HL-60/S4 treated with phorbol 12-myristate 13-acetate at 8.2 ng/mL for 4 days and 3 days (cell line): ENCODE measurements around the gene CHSY1.

Source experiments
- in situ Hi-C: fragments of 300-500 bp; cut with MboI; formaldehyde crosslinking; loops from 2 replicates; pipeline ENCODE4 v1.15.0; 2022; ENCODE audit warnings: low sequenced_read_pairs

CHSY1 gene

GRCh38 chr15:101192081-101192480 is 59.8 kb downstream of the CHSY1 start:
- in situ Hi-C loops, result no loop called here

GRCh38 chr15:101191242-101191641 is 60.6 kb downstream of the CHSY1 start:
- in situ Hi-C loops, result no loop called here

GRCh38 chr15:101190092-101190595 is 61.7 kb downstream of the CHSY1 start:
- in situ Hi-C loops, result no loop called here

GRCh38 chr15:101189409-101190091 is 62.3 kb downstream of the CHSY1 start:
- in situ Hi-C loops, result no loop called here

GRCh38 chr15:101188637-101189408 is 63.0 kb downstream of the CHSY1 start:
- in situ Hi-C loops, result no loop called here

GRCh38 chr15:101187820-101188636 is 63.8 kb downstream of the CHSY1 start:
- in situ Hi-C loops, result no loop called here

DNA sequence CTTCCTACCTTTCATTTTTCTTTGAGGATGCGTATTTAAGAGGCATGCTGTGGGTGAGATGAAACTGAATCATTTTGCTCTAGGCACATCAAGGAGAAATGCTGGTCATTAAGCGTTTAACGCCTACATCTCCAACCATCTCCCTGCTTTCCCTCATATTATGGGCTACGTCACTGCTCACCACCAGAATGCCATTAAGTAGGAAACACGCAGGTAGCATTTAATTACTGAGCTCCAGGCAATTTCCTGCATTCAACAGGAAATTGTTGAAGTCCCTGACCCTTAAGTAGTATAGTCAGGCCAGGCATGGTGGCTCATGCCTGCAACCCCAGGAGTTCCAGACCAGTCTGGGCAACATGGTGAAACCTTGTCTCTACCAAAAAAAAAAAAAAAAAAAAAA is 66.1 kb downstream of the CHSY1 start:
- in situ Hi-C loops, result no loop called here

- in situ Hi-C loops, result no loop called here
These were observed 66.5 kb downstream of the CHSY1 start for GRCh38 chr15:101185336-101185735.

DNA sequence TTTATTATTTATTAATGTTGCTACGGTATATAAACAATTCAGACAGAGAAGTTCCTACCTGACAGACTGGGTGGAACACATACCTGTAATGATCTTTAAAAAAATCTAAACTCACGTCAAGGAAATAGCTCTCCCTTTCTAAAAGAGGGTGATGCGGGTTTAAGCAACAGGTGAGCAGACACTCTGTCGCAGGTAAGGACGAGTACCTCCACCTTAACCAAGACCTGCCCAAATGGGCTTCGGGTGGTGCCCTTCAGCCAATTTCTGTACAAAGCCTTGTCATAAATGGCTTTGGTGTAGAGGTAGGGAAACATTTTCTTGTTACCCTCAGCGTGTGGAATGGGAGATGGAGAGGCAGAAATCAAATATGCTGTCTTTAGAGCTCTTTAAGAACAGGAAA is 67.0 kb downstream of the CHSY1 start:
- in situ Hi-C loops, result no loop called here

GRCh38 chr15:101183931-101184305 is 67.9 kb downstream of the CHSY1 start:
- in situ Hi-C loops, result no loop called here

- in situ Hi-C loops, result no loop called here
These were observed 68.5 kb downstream of the CHSY1 start for GRCh38 chr15:101183226-101183930.

- in situ Hi-C loops, result no loop called here
These were observed 69.6 kb downstream of the CHSY1 start for GRCh38 chr15:101182215-101182614.

GRCh38 chr15:101181349-101181748 is 70.5 kb downstream of the CHSY1 start:
- in situ Hi-C loops, result no loop called here

DNA sequence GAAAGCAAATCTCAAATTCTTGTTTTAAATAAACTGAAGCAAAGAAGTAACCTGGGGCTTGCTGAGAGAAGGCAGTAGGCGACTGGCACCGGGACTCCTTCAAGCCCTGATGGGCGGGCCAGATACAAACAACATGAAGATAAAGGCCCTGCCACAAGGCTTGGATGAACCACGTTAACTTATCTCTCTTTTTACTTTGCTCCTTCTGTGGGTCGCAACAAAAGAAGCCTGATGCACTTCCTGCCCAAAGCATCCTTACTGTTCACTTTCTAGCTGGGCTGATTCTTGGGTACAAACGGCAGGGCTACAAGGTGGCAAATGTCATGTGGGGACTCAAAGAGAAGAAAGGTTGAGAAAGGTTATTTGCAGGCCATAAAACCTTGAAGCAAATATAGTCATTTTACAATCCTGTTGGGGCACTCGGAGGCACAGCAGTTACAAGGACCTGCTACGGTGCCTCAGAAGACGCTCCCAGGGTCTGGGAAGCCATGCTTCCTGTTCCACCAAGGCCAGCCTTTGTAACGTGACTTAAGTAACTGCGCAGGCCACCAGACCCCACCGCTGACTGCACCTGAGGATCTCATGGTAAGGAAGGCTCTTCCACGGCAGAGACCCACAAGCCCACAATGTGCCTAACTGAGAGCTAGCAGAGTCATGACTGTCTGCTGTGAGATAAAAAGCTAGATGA is 71.1 kb downstream of the CHSY1 start:
- in situ Hi-C loops, result no loop called here

- in situ Hi-C loops, result loop anchor here (10.0 kb wide), 1 partner anchor 65 kb away; no protein-coding TSS in a partner anchor
These were observed 72.3 kb downstream of the CHSY1 start for GRCh38 chr15:101179341-101180153.

DNA sequence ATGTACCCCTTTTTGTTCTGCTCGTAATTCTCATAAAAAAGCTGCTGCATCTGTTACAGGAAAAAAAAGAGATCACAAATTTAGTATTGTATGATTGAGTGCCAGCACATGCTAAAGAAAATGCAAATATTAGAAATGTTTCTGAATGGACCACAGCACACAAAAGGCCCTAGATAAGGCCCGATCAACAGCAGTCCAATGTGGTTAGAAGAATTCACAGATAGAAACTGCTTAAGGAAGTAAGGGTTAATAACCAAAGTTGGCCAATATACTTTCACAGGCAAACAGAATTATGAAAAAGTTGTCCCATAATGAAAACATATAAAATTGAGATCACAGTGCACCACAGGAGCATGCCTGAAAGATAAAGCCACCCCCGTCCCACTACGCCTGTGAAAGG is 72.9 kb downstream of the CHSY1 start:
- in situ Hi-C loops, result loop anchor here (10.0 kb wide), 1 partner anchor 66 kb away; no protein-coding TSS in a partner anchor

DNA sequence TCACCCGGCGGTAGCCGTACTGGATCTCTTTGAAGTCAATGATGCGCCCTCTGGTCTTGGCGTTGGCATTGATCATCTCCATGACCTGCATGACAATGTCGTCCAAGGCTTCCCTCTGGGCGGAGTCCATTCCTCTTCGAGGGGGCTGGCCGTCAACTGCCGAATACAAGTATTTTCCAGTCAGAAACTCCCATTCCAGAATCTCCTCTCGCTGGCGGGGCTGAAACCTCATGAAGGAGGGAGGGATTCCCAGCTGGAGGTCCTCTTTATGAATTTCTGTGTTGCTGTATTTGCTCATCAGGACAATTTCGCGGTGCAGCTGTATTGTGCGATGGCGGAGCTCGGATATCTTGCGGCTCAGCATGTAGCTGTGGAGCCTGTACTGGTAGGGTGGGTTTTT is 73.4 kb downstream of the CHSY1 start:
- in situ Hi-C loops, result loop anchor here (10.0 kb wide), 1 partner anchor 66 kb away; no protein-coding TSS in a partner anchor

DNA sequence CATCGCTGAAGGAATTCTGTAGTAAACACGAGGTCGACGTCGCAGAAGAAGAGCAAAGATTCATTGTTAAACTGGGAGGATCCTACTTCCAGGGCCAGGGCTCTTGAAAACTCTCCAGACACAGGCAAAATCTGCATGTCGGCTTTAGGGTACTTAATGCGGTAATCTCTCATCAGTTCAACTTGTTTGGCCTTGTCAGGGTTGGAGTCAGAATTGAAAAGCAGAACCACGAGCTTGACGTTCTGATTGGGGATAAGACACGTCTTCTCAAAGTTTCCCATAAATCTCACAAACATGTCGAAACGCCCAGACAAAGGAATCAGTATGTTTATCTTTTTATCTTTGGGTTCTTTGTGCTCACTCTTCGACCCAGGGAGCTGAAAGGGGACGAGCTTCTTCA is 74.0 kb downstream of the CHSY1 start:
- in situ Hi-C loops, result loop anchor here (10.0 kb wide), 1 partner anchor 67 kb away; no protein-coding TSS in a partner anchor

GRCh38 chr15:101176625-101177024 is 75.2 kb downstream of the CHSY1 start:
- in situ Hi-C loops, result loop anchor here (10.0 kb wide), 1 partner anchor 68 kb away; no protein-coding TSS in a partner anchor
